WTC11 (cell line): ENCODE data around the gene ATP8B4.

Source experiments
- ATF2 ChIP-seq: sonication (generic); formaldehyde crosslinking; IDR thresholded peaks from 2 replicates; pipeline ENCODE4 v1.8.1; 2022; ENCODE audit warnings: low read depth, missing genetic modification reagents, borderline replicate concordance
- CREB1 ChIP-seq: sonication (generic); formaldehyde crosslinking; IDR thresholded peaks from 2 replicates; pipeline ENCODE4 v1.8.0; 2023; ENCODE audit warnings: mild to moderate bottlenecking, missing genetic modification reagents
- CREM ChIP-seq: sonication (generic); formaldehyde crosslinking; IDR thresholded peaks from 2 replicates; pipeline ENCODE4 v1.8.1; 2022; ENCODE audit warnings: mild to moderate bottlenecking, missing genetic modification reagents, moderate library complexity
- ESRRA ChIP-seq: sonication (generic); formaldehyde crosslinking; IDR thresholded peaks from 2 replicates; pipeline ENCODE4 v1.8.1; 2022; ENCODE audit warnings: mild to moderate bottlenecking, missing genetic modification reagents, borderline replicate concordance
- MXD4 ChIP-seq: fragments of 250-450 bp; sonication (Bioruptor Pico); IDR thresholded peaks from 2 replicates; pipeline ENCODE4 v1.8.0; 2021; ENCODE audit warnings: mild to moderate bottlenecking, moderate library complexity, borderline replicate concordance
- PRRX2 ChIP-seq: fragments of 250-450 bp; sonication (Bioruptor Pico); IDR thresholded peaks from 2 replicates; pipeline ENCODE4 v1.8.0; 2021; ENCODE audit warnings: mild to moderate bottlenecking
- USF2 ChIP-seq: sonication (generic); formaldehyde crosslinking; IDR thresholded peaks from 2 replicates; pipeline ENCODE4 v1.8.1; 2023; ENCODE audit warnings: mild to moderate bottlenecking, missing genetic modification reagents, moderate library complexity
- ZMAT4 ChIP-seq: fragments of 250-450 bp; sonication (Bioruptor Pico); IDR thresholded peaks from 2 replicates; pipeline ENCODE4 v1.9.0; 2021; ENCODE audit warnings: mild to moderate bottlenecking
- TF ChIP-seq, protein P1 (sequence below): fragments of 200-600 bp; IDR thresholded peaks from 2 replicates; pipeline ENCODE4 v1.8.0; 2022; ENCODE audit warnings: antibody characterized with exemption
- TF ChIP-seq, protein P2 (sequence below): sonication (generic); formaldehyde crosslinking; IDR thresholded peaks from 2 replicates; pipeline ENCODE4 v1.8.1; 2023; ENCODE audit warnings: mild to moderate bottlenecking, missing genetic modification reagents, moderate library complexity
- TF ChIP-seq, protein P3 (sequence below): sonication (generic); formaldehyde crosslinking; IDR thresholded peaks from 2 replicates; pipeline ENCODE4 v1.8.0; 2023; ENCODE audit warnings: missing genetic modification reagents

DNA sequence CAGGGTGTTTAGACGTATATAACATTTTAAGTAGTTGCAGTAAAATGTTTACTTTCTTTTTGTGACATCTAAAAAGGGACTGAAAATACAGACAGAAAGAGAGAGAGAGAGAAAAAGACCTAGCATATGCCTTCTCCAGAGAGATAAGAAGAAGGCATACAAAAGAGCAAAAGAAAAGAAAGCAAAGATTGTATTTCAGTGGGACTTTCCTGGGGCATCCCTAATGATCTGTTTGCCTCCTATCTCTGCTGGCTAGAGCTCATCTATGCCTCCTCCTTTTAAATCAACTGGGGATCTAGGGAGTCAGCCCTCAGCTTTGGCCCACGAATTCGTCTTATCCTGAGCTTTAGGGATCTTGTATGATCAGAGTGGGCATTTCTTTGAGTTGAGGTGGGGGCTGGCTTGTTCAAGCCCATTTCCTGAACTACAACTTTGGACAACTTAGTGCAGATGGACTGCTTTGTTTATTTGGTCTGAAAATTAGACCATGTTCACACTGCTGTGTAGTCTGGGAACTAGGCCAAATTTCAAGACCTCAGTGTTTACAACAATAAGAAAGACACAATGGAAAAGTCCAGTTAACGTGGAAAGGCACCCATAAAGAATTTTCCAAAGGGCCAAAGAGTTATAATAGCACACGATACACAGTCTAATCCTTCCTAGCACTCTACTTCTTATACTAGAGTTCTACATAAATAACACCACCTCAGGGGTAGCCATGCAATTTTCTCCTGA lies 61.0 kb downstream of the ATP8B4 start:
- TF ChIP-seq USF2 (CRISPR knock-in tag) (no peak), CREM (no peak), ATF2 (CRISPR knock-in tag) (no peak), MXD4 (CRISPR knock-in tag) (no peak), ZMAT4 (CRISPR knock-in tag) (no peak), ESRRA (CRISPR knock-in tag) (no peak), CREB1 (CRISPR knock-in tag) (no peak), PRRX2 (no peak)
- TF ChIP-seq, protein P1, sequence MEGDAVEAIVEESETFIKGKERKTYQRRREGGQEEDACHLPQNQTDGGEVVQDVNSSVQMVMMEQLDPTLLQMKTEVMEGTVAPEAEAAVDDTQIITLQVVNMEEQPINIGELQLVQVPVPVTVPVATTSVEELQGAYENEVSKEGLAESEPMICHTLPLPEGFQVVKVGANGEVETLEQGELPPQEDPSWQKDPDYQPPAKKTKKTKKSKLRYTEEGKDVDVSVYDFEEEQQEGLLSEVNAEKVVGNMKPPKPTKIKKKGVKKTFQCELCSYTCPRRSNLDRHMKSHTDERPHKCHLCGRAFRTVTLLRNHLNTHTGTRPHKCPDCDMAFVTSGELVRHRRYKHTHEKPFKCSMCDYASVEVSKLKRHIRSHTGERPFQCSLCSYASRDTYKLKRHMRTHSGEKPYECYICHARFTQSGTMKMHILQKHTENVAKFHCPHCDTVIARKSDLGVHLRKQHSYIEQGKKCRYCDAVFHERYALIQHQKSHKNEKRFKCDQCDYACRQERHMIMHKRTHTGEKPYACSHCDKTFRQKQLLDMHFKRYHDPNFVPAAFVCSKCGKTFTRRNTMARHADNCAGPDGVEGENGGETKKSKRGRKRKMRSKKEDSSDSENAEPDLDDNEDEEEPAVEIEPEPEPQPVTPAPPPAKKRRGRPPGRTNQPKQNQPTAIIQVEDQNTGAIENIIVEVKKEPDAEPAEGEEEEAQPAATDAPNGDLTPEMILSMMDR, result no peak
- TF ChIP-seq, protein P2, sequence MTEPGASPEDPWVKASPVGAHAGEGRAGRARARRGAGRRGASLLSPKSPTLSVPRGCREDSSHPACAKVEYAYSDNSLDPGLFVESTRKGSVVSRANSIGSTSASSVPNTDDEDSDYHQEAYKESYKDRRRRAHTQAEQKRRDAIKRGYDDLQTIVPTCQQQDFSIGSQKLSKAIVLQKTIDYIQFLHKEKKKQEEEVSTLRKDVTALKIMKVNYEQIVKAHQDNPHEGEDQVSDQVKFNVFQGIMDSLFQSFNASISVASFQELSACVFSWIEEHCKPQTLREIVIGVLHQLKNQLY (CRISPR knock-in tag), result no peak
- TF ChIP-seq, protein P3, sequence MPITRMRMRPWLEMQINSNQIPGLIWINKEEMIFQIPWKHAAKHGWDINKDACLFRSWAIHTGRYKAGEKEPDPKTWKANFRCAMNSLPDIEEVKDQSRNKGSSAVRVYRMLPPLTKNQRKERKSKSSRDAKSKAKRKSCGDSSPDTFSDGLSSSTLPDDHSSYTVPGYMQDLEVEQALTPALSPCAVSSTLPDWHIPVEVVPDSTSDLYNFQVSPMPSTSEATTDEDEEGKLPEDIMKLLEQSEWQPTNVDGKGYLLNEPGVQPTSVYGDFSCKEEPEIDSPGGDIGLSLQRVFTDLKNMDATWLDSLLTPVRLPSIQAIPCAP (CRISPR knock-in tag), result no peak
